Erythroblast (primary cell): ENCODE measurements around the gene DOCK3.

Experiments used
- GATA1 ChIP-seq: IDR thresholded peaks from 2 replicates; pipeline ENCODE4 v1.6.1; 2011; ENCODE audit warnings: low read depth, mild to moderate bottlenecking, control low read depth, low read length, moderate library complexity
- POLR2A ChIP-seq: IDR thresholded peaks from 2 replicates; pipeline ENCODE4 v1.6.1; 2011; ENCODE audit warnings: mild to moderate bottlenecking, low read length

DNA sequence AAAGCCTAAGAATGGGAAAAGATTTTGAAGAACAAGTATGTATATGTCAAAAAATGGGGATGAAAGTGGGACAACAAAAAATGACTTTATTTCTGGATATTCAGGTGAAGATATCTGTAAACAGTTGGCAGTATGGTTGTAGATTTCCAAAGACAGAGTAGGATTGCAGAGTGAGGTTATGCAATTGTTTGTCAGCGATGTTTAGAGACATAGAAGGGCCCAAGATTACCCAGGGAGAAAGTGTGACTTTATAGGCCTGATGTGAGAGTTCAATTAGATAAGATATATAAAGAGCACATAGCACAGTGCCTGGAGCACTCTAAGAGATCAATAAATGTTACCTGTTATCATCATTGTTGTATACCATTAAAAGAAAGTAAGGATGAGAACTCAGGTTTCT is 319.8 kb downstream of the DOCK3 start:
- no peak for TF ChIP-seq POLR2A
- TF ChIP-seq GATA1, result no peak
